Adrenal gland (tissue), 12 donors: ENCODE data around the gene GPC6. TPM values are rescaled to one million over a fixed set of nuclear protein-coding genes. Genes with fewer than 3 reads are reported as not detected.

Experiments
- DNase-seq, 7 donors: peaks; one replicate each; pipeline ENCODE4 v3.0.0-alpha.2; 2019 to 2020
- H3K27ac ChIP-seq, 5 donors: fragments of 200-600 bp; sonication (generic) in 4 of 5; 1 replicate in 3 of 5; 2 replicates in 2 of 5; pipeline versions ENCODE4 v1.5.1 to v1.8.0; 2016 to 2020; ENCODE audit warnings: mild to moderate bottlenecking in 1 of 5
- H3K27me3 ChIP-seq: fragments of 200-600 bp; 2 replicates; pipeline ENCODE4 v1.8.0; 2021
- H3K36me3 ChIP-seq, 2 donors: fragments of 200-600 bp; replicated peaks in 1 of 2; 1 replicate in 1 of 2; 2 replicates in 1 of 2; pipeline versions ENCODE4 v1.5.1 to v1.8.0; 2018 to 2022
- H3K4me1 ChIP-seq, 2 donors: fragments of 200-600 bp; replicated peaks in 1 of 2; 1 replicate in 1 of 2; 2 replicates in 1 of 2; pipeline versions ENCODE4 v1.5.1 to v1.8.0; 2018 to 2021
- H3K4me3 ChIP-seq, 4 donors: fragments of 200-600 bp; sonication (generic) in 3 of 4; one replicate each; pipeline ENCODE4 v1.5.1; 2016 to 2018
- H3K9me3 ChIP-seq, 3 donors: fragments of 200-600 bp; sonication (generic) in 1 of 3; replicated peaks in 1 of 3; 1 replicate in 2 of 3; 2 replicates in 1 of 3; pipeline versions ENCODE4 v1.5.1 to v1.8.0; 2016 to 2021
- POLR2A ChIP-seq, 2 donors: fragments of 450-650 bp; IDR thresholded peaks; one replicate each; pipeline ENCODE4 v1.6.1; 2017; ENCODE audit warnings: antibody characterized with exemption in 2 of 2, mild to moderate bottlenecking in 2 of 2, moderate library complexity in 1 of 2
- WGBS, 4 donors: extraction: QIAGEN DNeasy Blood & Tissue Kit in 2 of 4; methylation state at CpG; one replicate each; pipeline versions ENCODE4 v1.1.5 to v1.1.7; 2013 to 2017; 5-methylcytosine and 5-hydroxymethylcytosine counted together
- intact Hi-C, 2 donors: fragments of 100-400 bp; cut with DNase I; formaldehyde crosslinking; loops; one replicate each; pipeline versions ENCODE4 v1.14.1 to v1.15.0; 2022 to 2023
- polyA plus RNA-seq, 3 donors: library from polyadenylated mRNA; stranded (reverse); fragments of 200-250 nt in 2 of 3; fragments of 350-450 nt in 1 of 3; fragmentation: Illumina TruSeq in 1 of 3; extraction: RNeasy Lipid Tissue Mini Kit (QIAGEN cat#74804) in 1 of 3; gene quantifications; one replicate each; pipeline ENCODE4 v1.2.3, GENCODE V29; 2013 to 2014
- total RNA-seq, 9 donors: library from RNA; depleted of rRNA in 4 of 9; stranded (reverse); fragments of >200 nt in 4 of 9; fragments of 120-200 nt in 1 of 9; fragmentation: NEBNext Ultra II Directional in 1 of 9; extraction: Animal tissue kit (Norgen Biotek cat#: 25700) in 1 of 9; gene quantifications; one replicate each; pipeline versions ENCODE4 v1.1.0 to v1.2.4, GENCODE V29; 2013 to 2023
- TF ChIP-seq, protein P1 (sequence below), 6 experiments: fragments of 450-650 bp in 4 of 6; fragments of 200-600 bp in 2 of 6; sonication (generic) in 1 of 6; IDR thresholded peaks; 1 replicate in 5 of 6; 2 replicates in 1 of 6; pipeline versions ENCODE4 v1.5.1 to v1.8.0; 2016 to 2021; ENCODE audit warnings: antibody characterized with exemption in 6 of 6, mild to moderate bottlenecking in 2 of 6, moderate library complexity in 1 of 6
- donor health status: healthy with polysubstance abuse.
- donor health status: Bipolar disorder and iron deficiency.
- donor health status: DM: yes; HTN: yes; CAD: no.
- donor health status: DM: no; HTN: no; CAD: no.
- donor health status: DM: no; HTN: no; CAD: no.
- donor health status: DM: yes; HTN: yes; CAD: no.

The GPC6 gene
- total and polyA plus RNA-seq, 12 donors: 0.37 to 62.3 (median 2.5) TPM

DNA sequence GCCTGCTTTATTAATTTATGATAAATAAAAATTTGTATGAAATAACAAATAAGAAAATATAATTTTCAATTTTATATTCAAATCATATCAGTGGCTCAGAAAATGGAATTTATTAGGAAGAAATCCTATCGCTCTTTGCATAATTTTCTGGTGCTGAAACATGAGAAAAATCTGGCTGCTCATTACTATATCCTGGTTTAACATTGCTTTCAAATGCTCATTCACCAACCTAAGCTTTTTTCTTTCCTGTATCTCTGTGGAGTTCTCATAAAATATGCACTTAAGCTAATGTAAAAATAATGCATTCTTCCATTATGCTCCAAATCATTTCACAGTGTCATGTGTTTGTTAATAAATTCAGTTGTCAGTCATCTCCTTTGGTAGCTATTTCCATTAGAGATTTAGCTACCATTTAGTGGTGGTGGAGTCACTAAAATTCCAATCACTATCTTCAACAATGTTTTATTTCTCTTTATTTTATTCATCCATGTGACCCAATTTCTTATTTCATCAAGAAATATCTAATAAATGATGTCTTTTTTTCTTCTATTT is 754.9 kb downstream of the GPC6 start:
- Histone ChIP-seq H3K27me3 (no peaks in the 10 kb centered on the region), H3K27ac (no peak overlapping the region), H3K36me3 (no peaks in the 10 kb centered on the region), H3K4me1 (no peaks in the 10 kb centered on the region), H3K9me3 (no peaks in the 10 kb centered on the region), H3K4me3 (no peak overlapping the region)
- intact Hi-C loops: no loop called here
- TF ChIP-seq POLR2A (IDR thresholded peaks at IDR 0.05): no peak
- TF ChIP-seq, protein P1, sequence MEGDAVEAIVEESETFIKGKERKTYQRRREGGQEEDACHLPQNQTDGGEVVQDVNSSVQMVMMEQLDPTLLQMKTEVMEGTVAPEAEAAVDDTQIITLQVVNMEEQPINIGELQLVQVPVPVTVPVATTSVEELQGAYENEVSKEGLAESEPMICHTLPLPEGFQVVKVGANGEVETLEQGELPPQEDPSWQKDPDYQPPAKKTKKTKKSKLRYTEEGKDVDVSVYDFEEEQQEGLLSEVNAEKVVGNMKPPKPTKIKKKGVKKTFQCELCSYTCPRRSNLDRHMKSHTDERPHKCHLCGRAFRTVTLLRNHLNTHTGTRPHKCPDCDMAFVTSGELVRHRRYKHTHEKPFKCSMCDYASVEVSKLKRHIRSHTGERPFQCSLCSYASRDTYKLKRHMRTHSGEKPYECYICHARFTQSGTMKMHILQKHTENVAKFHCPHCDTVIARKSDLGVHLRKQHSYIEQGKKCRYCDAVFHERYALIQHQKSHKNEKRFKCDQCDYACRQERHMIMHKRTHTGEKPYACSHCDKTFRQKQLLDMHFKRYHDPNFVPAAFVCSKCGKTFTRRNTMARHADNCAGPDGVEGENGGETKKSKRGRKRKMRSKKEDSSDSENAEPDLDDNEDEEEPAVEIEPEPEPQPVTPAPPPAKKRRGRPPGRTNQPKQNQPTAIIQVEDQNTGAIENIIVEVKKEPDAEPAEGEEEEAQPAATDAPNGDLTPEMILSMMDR (IDR thresholded peaks at IDR 0.05): no peak
- 86 to 97% (median 93%) methylated on average over 1 of the region's 1 CpG for WGBS, 4 donors
- no peak for DNase-seq

GRCh38 chr13:93982179-93982918 is 755.7 kb downstream of the GPC6 start:
- H3K4me1 ChIP-seq: no peaks in the 10 kb centered on the region
- no peak for DNase-seq
- H3K9me3 ChIP-seq: no peaks in the 10 kb centered on the region
- H3K4me3 ChIP-seq: no peak overlapping the region
- H3K27me3 ChIP-seq: no peaks in the 10 kb centered on the region
- no peak overlapping the region for H3K27ac ChIP-seq
- no peak for TF ChIP-seq POLR2A (IDR thresholded peaks at IDR 0.05)
- TF ChIP-seq, protein P1 (IDR thresholded peaks at IDR 0.05): no peak
- H3K36me3 ChIP-seq: no peaks in the 10 kb centered on the region
- 74 to 79% (median 77%) methylated on average over 5 of the region's 5 CpGs for WGBS, 4 donors
- intact Hi-C loops: no loop called here

DNA sequence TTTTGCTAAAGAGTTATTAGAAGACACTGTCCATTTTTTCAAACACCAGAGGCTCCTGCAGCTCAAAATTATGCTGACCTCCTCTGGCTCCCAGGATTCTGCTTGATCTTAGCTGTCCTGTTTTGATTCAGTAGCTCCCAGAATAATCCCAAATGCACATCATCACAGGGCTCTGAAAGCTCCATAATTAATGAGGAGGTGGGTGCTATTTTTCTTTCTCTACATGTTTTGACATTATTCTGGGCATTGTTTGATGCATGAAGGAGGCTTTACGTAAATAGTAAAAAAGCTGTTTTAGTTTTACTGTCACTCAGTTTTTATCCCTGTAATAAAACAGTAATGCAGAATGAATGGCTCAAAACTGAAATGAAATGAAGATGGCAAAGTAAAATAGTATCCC is 757.4 kb downstream of the GPC6 start:
- Histone ChIP-seq H3K4me3 (no peak overlapping the region), H3K36me3 (no peaks in the 10 kb centered on the region), H3K4me1 (no peaks in the 10 kb centered on the region), H3K9me3 (no peaks in the 10 kb centered on the region), H3K27ac (no peak overlapping the region), H3K27me3 (no peaks in the 10 kb centered on the region)
- no peak for DNase-seq
- WGBS, 4 donors: 87 to 95% (median 94%) methylated on average over 1 of the region's 1 CpG
- intact Hi-C loops: no loop called here
- TF ChIP-seq, protein P1 (IDR thresholded peaks at IDR 0.05): no peak
- TF ChIP-seq POLR2A (IDR thresholded peaks at IDR 0.05): no peak

- H3K27me3 ChIP-seq: no peaks in the 10 kb centered on the region
- 84 to 96% (median 88%) methylated on average over 5 of the region's 5 CpGs for WGBS, 4 donors
- no peak overlapping the region for H3K27ac ChIP-seq
- no peaks in the 10 kb centered on the region for H3K36me3 ChIP-seq
- H3K4me3 ChIP-seq: no peak overlapping the region
- intact Hi-C loops: no loop called here
- H3K4me1 ChIP-seq: no peaks in the 10 kb centered on the region
- TF ChIP-seq, protein P1 (IDR thresholded peaks at IDR 0.05): no peak
- TF ChIP-seq POLR2A (IDR thresholded peaks at IDR 0.05): no peak
- no peaks in the 10 kb centered on the region for H3K9me3 ChIP-seq
- no peak for DNase-seq
These were observed 758.3 kb downstream of the GPC6 start for GRCh38 chr13:93984876-93985275.
